K562 (cell line): ENCODE results near the gene FA2H. TPM values are rescaled to one million over a fixed set of nuclear protein-coding genes. Genes with fewer than 3 reads are reported as not detected.

Source experiments
- ATAC-seq: fragments of 200-7000 bp; cut with Tn5 transposase; 3 replicates; pipeline ENCODE4 v1.9.1; 2020; ENCODE audit warnings: moderate library complexity
- Bru-seq: library from RNA; stranded (reverse); fragments of 400-500 nt; gene quantifications from one replicate; lab custom pipeline; 2021; lab: Mats Ljungman, UMichigan
- BruChase-seq, 2 experiments: library from RNA; stranded (reverse); fragments of 400-500 nt; gene quantifications; one replicate each; lab custom pipeline; 2021; lab: Mats Ljungman, UMichigan
- BruUV-seq: library from RNA; stranded (reverse); fragments of 400-500 nt; replicated peaks from 2 replicates; lab custom pipeline; 2021; lab: Mats Ljungman, UMichigan
- CTCF ChIA-PET: fragments of 300-600 bp; formaldehyde crosslinking; extraction: SDS; loops from one replicate; lab custom pipeline; 2021; ENCODE audit warnings: low intra/inter-chr PET ratio; lab: Yijun Ruan, JAX
- POLR2A ChIA-PET: fragments of 300-600, 350-650 bp; sonication (Branson Sonifier 250); formaldehyde crosslinking; extraction: SDS; loops from one replicate; lab custom pipeline; 2021; ENCODE audit warnings: antibody characterized with exemption, inconsistent platforms; lab: Yijun Ruan, JAX
- DNase-seq, 4 experiments: peaks; one replicate each; pipeline versions ENCODE4 v3.0.0 to v3.0.0-alpha.2; 2011 to 2018; ENCODE audit warnings: low spot score in 3 of 4, mixed read lengths in 3 of 4; ENCODE audit errors: extremely low read depth in 1 of 4
- FAIRE-seq: peaks from 2 replicates; lab custom pipeline; 2011; peaks lifted over from hg19 to GRCh38; lab: Jason Lieb, UNC
- H2AFZ ChIP-seq: 2 replicates; pipeline ENCODE4 v1.6.0; 2011; ENCODE audit warnings: low read depth, low read length, control low read depth, inconsistent platforms
- H3K27ac ChIP-seq: fragments of 200-600 bp; 3 replicates; pipeline ENCODE4 v1.8.0; 2011; ENCODE audit warnings: low read depth, mild to moderate bottlenecking, control low read depth, inconsistent platforms, low read length, moderate library complexity, mixed read lengths; ENCODE audit errors: extremely low read depth
- H3K27me3 ChIP-seq, 2 experiments: fragments of 300-600 bp in 1 of 2; 2 replicates in 1 of 2; 3 replicates in 1 of 2; pipeline versions ENCODE4 v1.6.0 to v1.8.0; 2011; ENCODE audit warnings: inconsistent platforms in 2 of 2, low read length in 2 of 2, mild to moderate bottlenecking in 1 of 2, mixed read lengths in 1 of 2, moderate library complexity in 1 of 2; ENCODE audit not compliant: control insufficient read depth in 2 of 2, insufficient read depth in 2 of 2
- H3K36me3 ChIP-seq: fragments of 300-600 bp; 3 replicates; pipeline ENCODE4 v1.8.0; 2011; ENCODE audit warnings: mild to moderate bottlenecking, low read length, inconsistent platforms; ENCODE audit not compliant: control insufficient read depth, insufficient read depth
- H3K4me1 ChIP-seq, 2 experiments: fragments of 200-600 bp in 1 of 2; replicated peaks in 1 of 2; 2 replicates in 1 of 2; 3 replicates in 1 of 2; pipeline versions ENCODE4 v1.5.1 to v1.8.0; 2011; ENCODE audit warnings: inconsistent platforms in 2 of 2, low read length in 2 of 2, mild to moderate bottlenecking in 1 of 2, mixed read lengths in 1 of 2, moderate library complexity in 1 of 2; ENCODE audit not compliant: control insufficient read depth in 2 of 2, insufficient read depth in 2 of 2
- H3K4me2 ChIP-seq: 2 replicates; pipeline ENCODE4 v1.6.1; 2011; ENCODE audit warnings: low read length, control low read depth, inconsistent platforms, mixed read lengths; ENCODE audit not compliant: insufficient read depth
- H3K4me3 ChIP-seq: fragments of 200-600 bp; sonication (generic), shearing (Covaris generic); 2 replicates; pipeline ENCODE4 v1.5.1; 2016; ENCODE audit warnings: control low read depth, inconsistent platforms
- H3K79me2 ChIP-seq: fragments of 200-600 bp; 3 replicates; pipeline ENCODE4 v1.8.0; 2011; ENCODE audit warnings: low read length, inconsistent platforms; ENCODE audit not compliant: control insufficient read depth, insufficient read depth
- H3K9ac ChIP-seq, 2 experiments: 2 replicates each; pipeline versions ENCODE4 v1.6.0 to v1.6.1; 2011; ENCODE audit warnings: low read depth in 2 of 2, low read length in 2 of 2, control low read depth in 1 of 2, inconsistent platforms in 1 of 2, mild to moderate bottlenecking in 1 of 2, mixed read lengths in 1 of 2; ENCODE audit not compliant: insufficient read depth in 1 of 2
- H3K9me1 ChIP-seq: one replicate; pipeline ENCODE4 v1.6.0; 2011; ENCODE audit warnings: inconsistent platforms, mild to moderate bottlenecking, low read length, moderate library complexity; ENCODE audit not compliant: control insufficient read depth, insufficient read depth
- H3K9me3 ChIP-seq: replicated peaks from 2 replicates; pipeline ENCODE4 v1.5.1; 2011; ENCODE audit warnings: low read depth, low read length, inconsistent platforms; ENCODE audit not compliant: control insufficient read depth, insufficient read depth
- H4K20me1 ChIP-seq: replicated peaks from 2 replicates; pipeline ENCODE4 v1.6.1; 2011; ENCODE audit warnings: low read length, inconsistent platforms, mixed read lengths; ENCODE audit not compliant: control insufficient read depth, insufficient read depth
- CBFA2T2 ChIP-seq: fragments of 450-650 bp; conservative IDR thresholded peaks from 2 replicates; pipeline ENCODE4 v1.6.1; 2017; ENCODE audit warnings: mild to moderate bottlenecking
- CBFA2T3 ChIP-seq: fragments of 450-650 bp; IDR thresholded peaks from 2 replicates; pipeline ENCODE4 v1.6.1; 2017
- CBX5 ChIP-seq: IDR thresholded peaks from 2 replicates; pipeline ENCODE4 v1.6.1; 2014; ENCODE audit warnings: low read depth, borderline replicate concordance
- POLR2B ChIP-seq: fragments of 450-650 bp; IDR thresholded peaks from 2 replicates; pipeline ENCODE4 v1.6.1; 2018; ENCODE audit warnings: low read depth; ENCODE audit not compliant: partially characterized antibody
- PURB ChIP-seq: sonication (generic); formaldehyde crosslinking; IDR thresholded peaks from 2 replicates; pipeline ENCODE4 v1.9.0; 2021; ENCODE audit warnings: low read depth, mild to moderate bottlenecking, missing genetic modification reagents
- ZBTB7A ChIP-seq: IDR thresholded peaks from 2 replicates; pipeline ENCODE4 v1.6.1; 2011; ENCODE audit warnings: low read depth, mild to moderate bottlenecking, low read length, moderate library complexity, borderline replicate concordance; ENCODE audit not compliant: control insufficient read depth
- ZFPM2 ChIP-seq: fragments of 250-450 bp; sonication (Bioruptor Pico); IDR thresholded peaks from 2 replicates; pipeline ENCODE4 v1.5.1; 2022; ENCODE audit warnings: mild to moderate bottlenecking
- ZNF175 ChIP-seq: fragments of 200-800 bp; sonication (Bioruptor generic); IDR thresholded peaks from 2 replicates; pipeline ENCODE4 v1.6.1; 2016; ENCODE audit warnings: low read depth, mild to moderate bottlenecking, missing genetic modification characterization, missing compliant biosample characterization
- ZNF699 ChIP-seq: fragments of 250-450 bp; sonication (Bioruptor Pico); IDR thresholded peaks from 2 replicates; pipeline ENCODE4 v1.8.0; 2021; ENCODE audit warnings: mild to moderate bottlenecking, moderate library complexity; ENCODE audit not compliant: insufficient replicate concordance
- ZNF766 ChIP-seq: fragments of 200-800 bp; sonication (Bioruptor generic); conservative IDR thresholded peaks from 2 replicates; pipeline ENCODE4 v1.6.1; 2016; ENCODE audit warnings: missing genetic modification characterization, missing compliant biosample characterization
- WGBS: fragments of 100-300 bp; shearing (Covaris generic); methylation state at CpG from one replicate; pipeline ENCODE4 v1.1.6; 2016; ENCODE audit warnings: low coverage, mixed read lengths; ENCODE audit not compliant: insufficient coverage; ENCODE audit errors: missing lambda C conversion rate; 5-methylcytosine and 5-hydroxymethylcytosine counted together
- in situ Hi-C: fragments of 300-500 bp; cut with MboI; formaldehyde crosslinking; loops from 4 replicates; pipeline ENCODE4 v1.15.0; 2018; ENCODE audit warnings: inconsistent platforms, mixed read lengths
- intact Hi-C: fragments of 100-400 bp; cut with micrococcal nuclease; formaldehyde crosslinking; loops from 2 replicates; pipeline ENCODE4 v1.14.2; 2022
- long read RNA-seq, 3 experiments: library from polyadenylated mRNA in 2 of 3; library from RNA in 1 of 3; unstranded in 2 of 3; stranded (forward) in 1 of 3; transcript quantifications; one replicate each; pipeline ENCODE4 v2.0.0, GENCODE V29; 2019 to 2022
- polyA minus RNA-seq, 3 experiments: library from RNA; depleted of rRNA, polyadenylated mRNA; stranded (reverse); fragments of >200 nt; gene quantifications; 2 replicates each; pipeline ENCODE4 v1.2.3, GENCODE V29; 2011
- polyA plus RNA-seq, 8 experiments: library from polyadenylated mRNA; depleted of rRNA in 4 of 8; stranded (reverse) in 5 of 8; unstranded in 3 of 8; fragments of >200 nt; fragmentation: Nextera tagmentation in 2 of 8; fragmentation: Illumina TruSeq in 1 of 8; extraction: Ambion mirVana in 2 of 8; extraction: Trizol in 1 of 8; gene quantifications; 2 replicates each; pipeline versions ENCODE4 v1.2.1 to v1.2.3, GENCODE V29; 2011 to 2014; ENCODE audit warnings: inconsistent platforms in 1 of 8, missing spikeins in 1 of 8
- total RNA-seq, 7 experiments: library from RNA; depleted of rRNA in 6 of 7; stranded (reverse); fragments of >200 nt in 6 of 7; fragmentation: Illumina TruSeq in 2 of 7; extraction: Trizol in 2 of 7; gene quantifications; 2 replicates each; pipeline versions ENCODE4 v1.2.1 to v1.2.3, GENCODE V29; 2011 to 2021; ENCODE audit warnings: low replicate concordance in 1 of 7
- TF ChIP-seq, protein P1 (sequence below): fragments of 450-650 bp; IDR thresholded peaks from 2 replicates; pipeline ENCODE4 v1.6.1; 2016
- TF ChIP-seq, protein P2 (sequence below), 2 experiments: fragments of 200-800 bp in 1 of 2; sonication (Bioruptor generic) in 1 of 2; sonication (generic) in 1 of 2; formaldehyde crosslinking in 1 of 2; IDR thresholded peaks in 1 of 2; conservative IDR thresholded peaks in 1 of 2; 2 replicates each; pipeline versions ENCODE4 v1.5.0 to v1.6.1; 2016 to 2020; ENCODE audit warnings: missing compliant biosample characterization in 1 of 2, missing genetic modification characterization in 1 of 2, missing genetic modification reagents in 1 of 2

FA2H gene, protein sequence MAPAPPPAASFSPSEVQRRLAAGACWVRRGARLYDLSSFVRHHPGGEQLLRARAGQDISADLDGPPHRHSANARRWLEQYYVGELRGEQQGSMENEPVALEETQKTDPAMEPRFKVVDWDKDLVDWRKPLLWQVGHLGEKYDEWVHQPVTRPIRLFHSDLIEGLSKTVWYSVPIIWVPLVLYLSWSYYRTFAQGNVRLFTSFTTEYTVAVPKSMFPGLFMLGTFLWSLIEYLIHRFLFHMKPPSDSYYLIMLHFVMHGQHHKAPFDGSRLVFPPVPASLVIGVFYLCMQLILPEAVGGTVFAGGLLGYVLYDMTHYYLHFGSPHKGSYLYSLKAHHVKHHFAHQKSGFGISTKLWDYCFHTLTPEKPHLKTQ
- not detected in 2 replicates for total RNA-seq (2011; cell fraction: chromatin; rRNA removed; ENCODE audit: low replicate concordance)
- total RNA-seq (2011; cell fraction: nucleolus; rRNA removed), result not detected in 2 replicates
- total RNA-seq (2011; cell fraction: nucleoplasm; rRNA removed), result not detected in 2 replicates
- total RNA-seq (2014; rRNA removed), result not detected in 2 replicates
- not detected in 2 replicates for total RNA-seq (2014; rRNA removed; fragmentation: Illumina TruSeq; extraction: Trizol)
- not detected in 2 replicates for total RNA-seq (2015; rRNA removed; fragmentation: Illumina TruSeq; extraction: Trizol)
- not detected in 2 replicates for total RNA-seq (2021)
- polyA plus RNA-seq (2011; rRNA removed), result not detected in 2 replicates
- polyA plus RNA-seq (2011; cell fraction: cytosol; rRNA removed), result not detected in 2 replicates
- not detected in 2 replicates for polyA plus RNA-seq (2011; cell fraction: nucleus; rRNA removed)
- not detected in 2 replicates for polyA plus RNA-seq (2012)
- not detected in 2 replicates for polyA plus RNA-seq (2014; fragmentation: Illumina TruSeq; extraction: Trizol)
- not detected for polyA plus RNA-seq (2014; fragmentation: Nextera tagmentation; extraction: Ambion mirVana)
- not detected in 2 replicates for polyA plus RNA-seq (2014; rRNA removed)
- polyA minus RNA-seq (2011; rRNA and poly(A)+ RNA removed), result not detected in 2 replicates
- polyA minus RNA-seq (2011; cell fraction: cytosol; rRNA and poly(A)+ RNA removed), result not detected in 2 replicates
- polyA minus RNA-seq (2011; cell fraction: nucleus; rRNA and poly(A)+ RNA removed), result not detected in 2 replicates
- Bru-seq, nascent RNA, result percentile 4 among the genes with signal in this experiment
- percentile 3 among the genes with signal in this experiment for BruChase-seq, experiment 1, labeled RNA remaining after a 2-hour chase
- percentile 12 among the genes with signal in this experiment for BruChase-seq, experiment 2, labeled RNA remaining after a 6-hour chase
- long read RNA-seq, experiment 1, result 0 reads
- long read RNA-seq, experiment 2, result 0 reads
- long read RNA-seq, experiment 3, result 0 reads

DNA sequence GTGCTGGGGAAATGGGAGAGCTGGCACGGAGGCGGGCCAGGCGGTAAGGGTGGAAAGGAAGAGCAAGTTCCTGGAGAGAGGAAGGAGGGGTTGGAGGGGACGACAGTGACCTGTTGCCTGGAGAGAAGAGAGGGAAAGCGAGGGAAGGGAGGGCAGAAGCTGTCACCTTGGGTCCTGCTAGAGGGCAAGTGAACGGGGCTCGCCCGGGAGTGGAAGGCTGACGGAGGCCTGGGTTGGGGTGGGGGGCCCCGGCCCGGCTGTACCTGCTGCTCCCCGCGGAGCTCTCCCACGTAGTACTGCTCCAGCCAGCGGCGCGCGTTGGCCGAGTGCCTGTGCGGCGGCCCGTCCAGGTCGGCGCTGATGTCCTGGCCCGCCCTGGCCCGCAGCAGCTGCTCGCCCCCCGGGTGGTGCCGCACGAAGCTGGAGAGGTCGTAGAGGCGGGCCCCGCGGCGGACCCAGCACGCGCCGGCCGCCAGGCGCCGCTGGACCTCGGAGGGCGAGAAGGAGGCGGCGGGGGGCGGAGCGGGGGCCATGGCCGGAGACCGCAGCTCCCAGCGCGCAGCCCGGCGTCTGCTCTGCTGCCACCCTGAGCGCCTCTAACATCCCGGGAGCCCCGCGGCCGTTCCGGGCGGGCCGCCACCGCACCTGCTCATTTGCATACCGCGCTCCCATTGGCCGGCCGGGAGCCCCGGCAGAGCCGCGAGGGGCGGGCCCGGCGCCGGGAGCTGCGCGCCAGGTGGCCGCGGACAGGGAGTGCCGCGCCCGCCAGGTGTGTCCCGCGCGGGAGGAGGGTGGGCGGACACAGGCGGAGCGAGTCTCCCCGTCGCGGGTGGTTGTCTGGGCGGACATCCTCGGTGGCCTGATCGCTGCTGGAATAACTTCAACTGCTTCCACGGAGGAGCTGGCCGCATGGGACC lies at the start of gene FA2H:
TSS of gene FA2H (minus strand) at position 598 of the 917 bp plus-strand sequence. CDS start at position 533, 65 bp downstream.
- 2% methylated on average over 76 of the region's 94 CpGs for WGBS
- FAIRE-seq, result no peak
- intact Hi-C loops, result loop anchor here (5.0 kb wide), 1 partner anchor 88 kb away; no protein-coding TSS in a partner anchor
- Histone ChIP-seq H3K9me1 (no peaks in the 10 kb centered on the region), H3K9ac (peak within 1 kb of the TSS in 1 of 2 experiments; percentile 45; a peak in 1 of 4 replicates), H3K79me2 (no peaks in the 10 kb centered on the region), H2AFZ (peak within 1 kb of the TSS; percentile 67), H3K27ac (no peak within 1 kb of the TSS), H3K4me1 (peaks cover 0 to 12% of the 10 kb centered on the region in 2 experiments; a peak in 4 of 5 replicates), H4K20me1 (peaks cover 10% of the 10 kb centered on the region; the same call in 1 of the 2 replicates), H3K4me2 (peak within 1 kb of the TSS; percentile 46), H3K4me3 (peak within 1 kb of the TSS; percentile 29), H3K9me3 (no peaks in the 10 kb centered on the region), H3K27me3 (peaks cover 29 to 55% of the 10 kb centered on the region in 2 experiments), H3K36me3 (no peaks in the 10 kb centered on the region)
- ChIA-PET POLR2A (interaction anchor here (0.8 to 1.0 kb wide), 2 partner anchors 12 to 36 kb away, joined by 3 to 5 read pairs; no protein-coding TSS in a partner anchor), CTCF (no interaction called here)
- DNase-seq, result peak; percentile 84 to 97 (median 96)
- peak; percentile 100 for ATAC-seq
- BruUV-seq, result no TSS peak
- in situ Hi-C loops, result no loop called here
- TF ChIP-seq CBFA2T2 (no peak), ZNF766 (no peak), ZNF699 (CRISPR knock-in tag) (no peak), ZNF175 (CRISPR knock-in tag) (no peak), ZBTB7A (peak; percentile 74; the same call in 1 of the 2 replicates), POLR2B (no peak), PURB (CRISPR knock-in tag) (no peak), CBX5 (no peak), CBFA2T3 (no peak), ZFPM2 (CRISPR knock-in tag) (no peak)
- TF ChIP-seq, protein P1, sequence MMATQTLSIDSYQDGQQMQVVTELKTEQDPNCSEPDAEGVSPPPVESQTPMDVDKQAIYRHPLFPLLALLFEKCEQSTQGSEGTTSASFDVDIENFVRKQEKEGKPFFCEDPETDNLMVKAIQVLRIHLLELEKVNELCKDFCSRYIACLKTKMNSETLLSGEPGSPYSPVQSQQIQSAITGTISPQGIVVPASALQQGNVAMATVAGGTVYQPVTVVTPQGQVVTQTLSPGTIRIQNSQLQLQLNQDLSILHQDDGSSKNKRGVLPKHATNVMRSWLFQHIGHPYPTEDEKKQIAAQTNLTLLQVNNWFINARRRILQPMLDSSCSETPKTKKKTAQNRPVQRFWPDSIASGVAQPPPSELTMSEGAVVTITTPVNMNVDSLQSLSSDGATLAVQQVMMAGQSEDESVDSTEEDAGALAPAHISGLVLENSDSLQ, result no peak
- TF ChIP-seq, protein P2, sequence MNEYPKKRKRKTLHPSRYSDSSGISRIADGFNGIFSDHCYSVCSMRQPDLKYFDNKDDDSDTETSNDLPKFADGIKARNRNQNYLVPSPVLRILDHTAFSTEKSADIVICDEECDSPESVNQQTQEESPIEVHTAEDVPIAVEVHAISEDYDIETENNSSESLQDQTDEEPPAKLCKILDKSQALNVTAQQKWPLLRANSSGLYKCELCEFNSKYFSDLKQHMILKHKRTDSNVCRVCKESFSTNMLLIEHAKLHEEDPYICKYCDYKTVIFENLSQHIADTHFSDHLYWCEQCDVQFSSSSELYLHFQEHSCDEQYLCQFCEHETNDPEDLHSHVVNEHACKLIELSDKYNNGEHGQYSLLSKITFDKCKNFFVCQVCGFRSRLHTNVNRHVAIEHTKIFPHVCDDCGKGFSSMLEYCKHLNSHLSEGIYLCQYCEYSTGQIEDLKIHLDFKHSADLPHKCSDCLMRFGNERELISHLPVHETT (CRISPR knock-in tag; conservative IDR thresholded peaks at IDR 0.05 in 1 of 2, IDR thresholded peaks at IDR 0.05 in 1 of 2), result no peak
